Measurements from ENCODE around the gene SNX8.

GRCh38 chr7:2209961-2210323 lies 104.3 kb downstream of the SNX8 start:
- TF ChIP-seq CTCF (IDR thresholded peaks at IDR 0.05; ENCODE audit: low read depth, low read length): no peak
- no peak for TF ChIP-seq EZH2phosphoT487 (IDR thresholded peaks at IDR 0.05; ENCODE audit: low read depth)
